HCT116 (cell line): ENCODE results near the gene KDM5C. TPM values are rescaled to one million over a fixed set of nuclear protein-coding genes. Genes with fewer than 3 reads are reported as not detected.

Experiments
- microRNA-seq: library from miRNA; unstranded; fragments of <30 nt; microRNA quantifications from one replicate; pipeline ENCODE4, GENCODE V29; 2016; ENCODE audit warnings: borderline number of aligned reads
- total RNA-seq: library from RNA; stranded (reverse); gene quantifications from one replicate; pipeline ENCODE4 v1.2.1, GENCODE V29; 2021; ENCODE audit not compliant: unreplicated experiment

The KDM5C gene
- total RNA-seq, 1 experiment from 2014 or later: 72.9 TPM

Small RNA genes lying within 50 kb of the gene (microRNA-seq; reads per million reads assigned to microRNA genes)
- 2.0 reads per million for gene MIR6894
- not detected for gene MIR6895

Other genes starting within 250 kb of the KDM5C start
- gene GPR173, start 176.4 kb downstream of the KDM5C start, total RNA-seq: 3.4 TPM
- 19.2 TPM for gene TSPYL2, start 142.8 kb downstream of the KDM5C start, total RNA-seq
- gene KANTR, start 131.1 kb downstream of the KDM5C start, total RNA-seq: 7.5 TPM
- 20.7 TPM for gene IQSEC2, start 56.4 kb upstream of the KDM5C start, total RNA-seq
- 88.3 TPM for gene SMC1A, start 197.4 kb upstream of the KDM5C start, total RNA-seq
- 0.61 TPM for gene RIBC1, start 197.7 kb upstream of the KDM5C start, total RNA-seq
- gene HSD17B10, start 209.2 kb upstream of the KDM5C start, total RNA-seq: 94.4 TPM